ENCODE data around the gene RNU5B-1. TPM values are rescaled to one million over a fixed set of nuclear protein-coding genes. Genes with fewer than 3 reads are reported as not detected.

The RNU5B-1 gene
- total RNA-seq, 1 donor from 2014 or later, result not detected

- intact Hi-C loops (cut with micrococcal nuclease), result no loop called here
- TF ChIP-seq CTCF (IDR thresholded peaks at IDR 0.05), result no peak
- H3K36me3 Mint-ChIP-seq (ENCODE audit: low read depth), result no peaks in the 10 kb centered on the region
- no peak for DNase-seq
- no peaks in the 10 kb centered on the region for H3K9me3 Mint-ChIP-seq
- no peak overlapping the region for H3K4me3 Mint-ChIP-seq
- no peak for ATAC-seq (ENCODE audit: low read depth)
- H3K27ac Mint-ChIP-seq, result no peak overlapping the region
- ChIA-PET CTCF (no interaction called here), POLR2A (no interaction called here)
- peaks cover 15% of the 10 kb centered on the region for H3K27me3 Mint-ChIP-seq
- H3K4me1 Mint-ChIP-seq, result peaks cover 18% of the 10 kb centered on the region
Measured at GRCh38 chr15:65333148-65333820, 28.8 kb downstream of the RNU5B-1 start.

- ATAC-seq (ENCODE audit: low read depth), result no peak
- CTCF ChIA-PET, result no interaction called here
- H3K4me3 Mint-ChIP-seq, result no peak overlapping the region
Measured at GRCh38 chr15:65333856-65334255, 29.4 kb downstream of the RNU5B-1 start.

GRCh38 chr15:65334586-65335231 is 30.2 kb downstream of the RNU5B-1 start:
- ChIA-PET CTCF (no interaction called here), POLR2A (no interaction called here)
- peaks cover 23% of the 10 kb centered on the region for H3K27me3 Mint-ChIP-seq
- no peaks in the 10 kb centered on the region for H3K36me3 Mint-ChIP-seq (ENCODE audit: low read depth)
- DNase-seq, result no peak
- intact Hi-C loops (cut with micrococcal nuclease), result no loop called here
- H3K4me3 Mint-ChIP-seq, result no peak overlapping the region
- no peaks in the 10 kb centered on the region for H3K9me3 Mint-ChIP-seq
- no peak for ATAC-seq (ENCODE audit: low read depth)
- H3K4me1 Mint-ChIP-seq, result peaks cover 24% of the 10 kb centered on the region
- H3K27ac Mint-ChIP-seq, result no peak overlapping the region
- no peak for TF ChIP-seq CTCF (IDR thresholded peaks at IDR 0.05)

More at GRCh38 chr15:65333856-65334255, 29.4 kb downstream of the RNU5B-1 start:
- POLR2A ChIA-PET, result no interaction called here
- no peak for DNase-seq
- Mint-ChIP-seq H3K27ac (no peak overlapping the region), H3K36me3 (ENCODE audit: low read depth) (no peaks in the 10 kb centered on the region), H3K9me3 (no peaks in the 10 kb centered on the region), H3K27me3 (peaks cover 19% of the 10 kb centered on the region), H3K4me1 (peaks cover 22% of the 10 kb centered on the region)
- intact Hi-C loops (cut with micrococcal nuclease), result no loop called here
- TF ChIP-seq CTCF (IDR thresholded peaks at IDR 0.05), result no peak

- Mint-ChIP-seq H3K27ac (no peak overlapping the region), H3K4me3 (no peak overlapping the region), H3K9me3 (no peaks in the 10 kb centered on the region), H3K4me1 (peaks cover 26% of the 10 kb centered on the region), H3K36me3 (ENCODE audit: low read depth) (no peaks in the 10 kb centered on the region), H3K27me3 (peaks cover 31% of the 10 kb centered on the region)
- ChIA-PET CTCF (interaction anchor here (0.8 kb wide), 1 partner anchor 14 kb away, joined by 3 read pairs; no protein-coding TSS in a partner anchor), POLR2A (no interaction called here)
- no peak for ATAC-seq (ENCODE audit: low read depth)
- no peak for TF ChIP-seq CTCF (IDR thresholded peaks at IDR 0.05)
- intact Hi-C loops (cut with micrococcal nuclease), result no loop called here
- no peak for DNase-seq
Measured at GRCh38 chr15:65335278-65336055, 31.0 kb downstream of the RNU5B-1 start.

All from activated B cell treated with CpG ODN at 0.5 μM for 24 hours (primary cell).